Gastroesophageal sphincter (tissue), 3 donors: ENCODE results near the gene AGBL4.

Source experiments
- EP300 ChIP-seq: sonication (generic); formaldehyde crosslinking; IDR thresholded peaks from one replicate; pipeline ENCODE4 v1.6.1; 2017; ENCODE audit warnings: antibody characterized with exemption, mild to moderate bottlenecking
- POLR2A ChIP-seq, 2 donors: fragments of 450-650 bp; IDR thresholded peaks; one replicate each; pipeline ENCODE4 v1.6.1; 2017; ENCODE audit warnings: antibody characterized with exemption in 2 of 2, mild to moderate bottlenecking in 2 of 2, moderate library complexity in 1 of 2
- POLR2AphosphoS5 ChIP-seq: sonication (generic); formaldehyde crosslinking; IDR thresholded peaks from one replicate; pipeline ENCODE4 v1.6.1; 2017; ENCODE audit warnings: antibody characterized with exemption
- TF ChIP-seq, protein P1 (sequence below), 4 experiments: fragments of 200-600 bp in 2 of 4; fragments of 450-650 bp in 2 of 4; sonication (generic) in 1 of 4; IDR thresholded peaks; one replicate each; pipeline ENCODE4 v1.5.1; 2017 to 2019; ENCODE audit warnings: antibody characterized with exemption in 4 of 4, mild to moderate bottlenecking in 2 of 4, moderate library complexity in 2 of 4

DNA sequence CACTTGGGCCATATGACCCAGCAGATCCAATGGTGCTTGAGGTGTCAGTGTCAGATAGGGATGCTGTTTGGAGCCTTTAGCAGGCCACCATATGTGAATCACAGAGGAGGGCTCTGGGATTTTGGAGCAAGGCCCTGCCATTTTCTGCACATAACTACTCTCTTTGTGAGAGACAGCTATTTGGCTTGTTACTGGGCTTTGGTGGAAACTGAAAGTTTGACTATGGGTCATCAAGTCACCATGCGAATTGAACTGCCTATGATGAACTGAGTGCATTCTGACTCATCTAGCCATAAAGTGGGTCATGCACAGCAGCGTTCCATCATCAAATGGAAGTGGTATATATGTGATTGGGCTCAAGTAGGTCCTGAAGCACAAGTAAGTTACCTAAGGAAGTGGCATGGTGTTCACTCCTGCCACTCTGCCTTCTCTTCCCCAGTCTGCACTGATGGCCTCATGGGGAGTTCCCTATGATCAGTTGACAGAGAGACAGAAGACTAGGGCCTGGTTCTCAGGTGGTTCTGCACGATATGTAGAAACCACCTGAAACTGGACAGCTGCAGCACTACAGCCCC, 447.3 kb downstream of the AGBL4 start:
- TF ChIP-seq, protein P1, sequence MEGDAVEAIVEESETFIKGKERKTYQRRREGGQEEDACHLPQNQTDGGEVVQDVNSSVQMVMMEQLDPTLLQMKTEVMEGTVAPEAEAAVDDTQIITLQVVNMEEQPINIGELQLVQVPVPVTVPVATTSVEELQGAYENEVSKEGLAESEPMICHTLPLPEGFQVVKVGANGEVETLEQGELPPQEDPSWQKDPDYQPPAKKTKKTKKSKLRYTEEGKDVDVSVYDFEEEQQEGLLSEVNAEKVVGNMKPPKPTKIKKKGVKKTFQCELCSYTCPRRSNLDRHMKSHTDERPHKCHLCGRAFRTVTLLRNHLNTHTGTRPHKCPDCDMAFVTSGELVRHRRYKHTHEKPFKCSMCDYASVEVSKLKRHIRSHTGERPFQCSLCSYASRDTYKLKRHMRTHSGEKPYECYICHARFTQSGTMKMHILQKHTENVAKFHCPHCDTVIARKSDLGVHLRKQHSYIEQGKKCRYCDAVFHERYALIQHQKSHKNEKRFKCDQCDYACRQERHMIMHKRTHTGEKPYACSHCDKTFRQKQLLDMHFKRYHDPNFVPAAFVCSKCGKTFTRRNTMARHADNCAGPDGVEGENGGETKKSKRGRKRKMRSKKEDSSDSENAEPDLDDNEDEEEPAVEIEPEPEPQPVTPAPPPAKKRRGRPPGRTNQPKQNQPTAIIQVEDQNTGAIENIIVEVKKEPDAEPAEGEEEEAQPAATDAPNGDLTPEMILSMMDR (IDR thresholded peaks at IDR 0.05), result no peak
- TF ChIP-seq POLR2A (IDR thresholded peaks at IDR 0.05) (no peak), EP300 (no peak), POLR2AphosphoS5 (no peak)
